Thymus (tissue), 11 donors: ENCODE measurements around the gene GOLIM4. TPM values are rescaled to one million over a fixed set of nuclear protein-coding genes. Genes with fewer than 3 reads are reported as not detected.

Source experiments
- DNase-seq, 9 donors: peaks; one replicate each; pipeline ENCODE4 v3.0.0-alpha.2; 2013; ENCODE audit warnings: low spot score in 9 of 9, low read depth in 6 of 9, missing footprints in 1 of 9
- H3K27ac ChIP-seq, 2 donors: one replicate each; pipeline ENCODE4 v1.5.1; 2013; ENCODE audit warnings: control low read depth in 1 of 2, low read depth in 1 of 2, low read length in 1 of 2, mild to moderate bottlenecking in 1 of 2, moderate library complexity in 1 of 2
- H3K27me3 ChIP-seq, 2 donors: one replicate each; pipeline ENCODE4 v1.5.1; 2013; ENCODE audit warnings: low read length in 1 of 2; ENCODE audit not compliant: control insufficient read depth in 2 of 2, insufficient read depth in 1 of 2
- H3K36me3 ChIP-seq, 2 donors: one replicate each; pipeline ENCODE4 v1.5.1; 2013; ENCODE audit warnings: low read length in 1 of 2, mild to moderate bottlenecking in 1 of 2, moderate library complexity in 1 of 2; ENCODE audit not compliant: control insufficient read depth in 2 of 2, insufficient read depth in 2 of 2
- H3K4me1 ChIP-seq, 2 donors: one replicate each; pipeline ENCODE4 v1.5.1; 2013; ENCODE audit warnings: low read length in 2 of 2; ENCODE audit not compliant: control insufficient read depth in 2 of 2, insufficient read depth in 2 of 2
- H3K4me3 ChIP-seq, 2 donors: one replicate each; pipeline ENCODE4 v1.5.1; 2013; ENCODE audit warnings: low read length in 2 of 2, control low read depth in 1 of 2, mild to moderate bottlenecking in 1 of 2
- H3K9me3 ChIP-seq, 2 donors: one replicate each; pipeline ENCODE4 v1.5.1; 2013; ENCODE audit warnings: low read length in 1 of 2, mild to moderate bottlenecking in 1 of 2; ENCODE audit not compliant: control insufficient read depth in 2 of 2, insufficient read depth in 1 of 2
- WGBS: extraction: QIAGEN DNeasy Blood & Tissue Kit; methylation state at CpG from one replicate; pipeline ENCODE4 v1.1.7; 2013; 5-methylcytosine and 5-hydroxymethylcytosine counted together
- polyA plus RNA-seq: library from polyadenylated mRNA; stranded (reverse); fragments of 200-250 nt; gene quantifications from one replicate; pipeline ENCODE4 v1.2.3, GENCODE V29; 2013
- total RNA-seq: library from RNA; stranded (reverse); fragments of 120-200 nt; gene quantifications from one replicate; pipeline ENCODE4 v1.2.4, GENCODE V29; 2013
- donor health status: healthy.

Gene GOLIM4
- total and polyA plus RNA-seq, 2 donors = 8.4 to 8.8 TPM

DNA sequence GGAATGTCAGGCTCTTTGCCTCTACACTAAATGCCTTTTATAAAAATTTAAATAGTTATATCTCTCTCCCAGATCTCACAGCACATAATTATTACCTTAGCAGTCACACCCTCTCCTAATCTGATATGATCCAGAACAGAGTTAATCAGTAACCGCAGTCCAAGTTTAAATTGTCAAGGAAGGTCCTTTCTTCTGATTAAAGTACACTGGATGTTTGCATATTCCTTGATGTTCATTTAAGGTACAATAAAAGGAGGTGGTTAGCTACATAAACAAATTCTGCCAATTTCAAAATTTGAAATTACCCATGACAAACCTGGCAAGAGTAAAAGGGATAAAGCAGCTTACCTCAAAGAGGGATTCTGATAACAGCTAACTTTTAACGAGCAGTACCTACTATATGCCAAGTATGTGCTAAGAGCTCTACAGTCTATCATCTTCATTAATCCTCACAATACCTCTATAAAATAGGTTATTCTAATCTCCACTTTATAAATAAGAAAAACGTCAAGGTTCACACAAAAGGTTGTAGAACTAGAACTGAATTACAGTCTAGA is 4.3 kb downstream of the GOLIM4 start:
- H3K27me3 ChIP-seq = peaks cover 0 to 14% of the 10 kb centered on the region in 2 donors
- WGBS = 95% methylated on average over 3 of the region's 3 CpGs
- no peak overlapping the region for H3K27ac ChIP-seq
- no peaks in the 10 kb centered on the region for H3K36me3 ChIP-seq
- peaks cover 0 to 18% of the 10 kb centered on the region in 2 donors for H3K4me1 ChIP-seq
- no peaks in the 10 kb centered on the region for H3K9me3 ChIP-seq
- no peak overlapping the region for H3K4me3 ChIP-seq
- DNase-seq = no peak

DNA sequence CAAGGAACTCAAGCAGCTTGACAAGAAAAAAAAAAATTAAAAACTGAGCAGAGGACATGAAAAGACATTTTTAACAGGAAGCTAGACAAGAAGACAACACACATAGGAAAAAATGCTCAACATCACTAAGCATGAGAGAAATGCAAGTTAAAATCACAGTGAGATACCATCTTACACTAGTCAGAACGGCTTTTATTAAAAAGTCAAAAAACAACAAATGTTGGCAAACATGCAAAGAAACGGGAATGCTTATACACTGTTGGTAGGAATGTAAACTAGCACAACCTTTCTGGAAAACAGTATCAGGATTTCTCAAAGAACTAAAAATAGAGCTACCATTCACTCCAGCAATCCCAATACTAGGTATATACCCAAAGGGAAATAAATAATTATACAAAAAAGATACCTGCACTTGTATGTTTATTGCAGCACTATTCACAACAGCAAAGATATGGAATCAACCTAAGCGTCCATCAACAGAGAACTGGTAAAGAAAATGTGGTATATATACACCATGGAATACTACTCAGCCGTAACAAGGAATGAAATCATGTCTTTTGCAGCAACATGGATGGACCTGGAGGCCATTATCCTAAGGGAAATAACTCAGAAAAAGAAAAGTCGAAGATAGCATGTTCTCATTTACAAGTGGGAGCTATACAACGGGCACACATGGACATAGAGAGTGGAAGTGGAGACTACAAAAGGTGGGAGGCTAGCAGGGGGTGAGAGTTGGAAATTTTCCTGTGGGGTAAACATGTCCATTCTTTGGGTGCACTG is 5.2 kb downstream of the GOLIM4 start:
- Histone ChIP-seq H3K27ac (no peak overlapping the region), H3K4me1 (peaks cover 0 to 10% of the 10 kb centered on the region in 2 donors), H3K27me3 (peaks cover 0 to 8% of the 10 kb centered on the region in 2 donors), H3K9me3 (no peaks in the 10 kb centered on the region), H3K36me3 (no peaks in the 10 kb centered on the region), H3K4me3 (no peak overlapping the region)
- DNase-seq = peak in 1 of 9 donors; percentile 16
- 91% methylated on average over 6 of the region's 6 CpGs for WGBS

- H3K27ac ChIP-seq = no peak overlapping the region
- no peak for DNase-seq
- H3K9me3 ChIP-seq = no peaks in the 10 kb centered on the region
- 97% methylated on average over 4 of the region's 4 CpGs for WGBS
- no peaks in the 10 kb centered on the region for H3K27me3 ChIP-seq
- H3K4me1 ChIP-seq = peaks cover 0 to 2% of the 10 kb centered on the region in 2 donors
- no peak overlapping the region for H3K4me3 ChIP-seq
- H3K36me3 ChIP-seq = no peaks in the 10 kb centered on the region
Observed at GRCh38 chr3:168089179-168089771, 6.4 kb downstream of the GOLIM4 start.

GRCh38 chr3:168088106-168088720 is 7.5 kb downstream of the GOLIM4 start:
- H3K4me3 ChIP-seq = no peak overlapping the region
- whole genome bisulfite sequencing = 70% methylated on average over 3 of the region's 3 CpGs
- DNase-seq = peak in 3 of 9 donors; percentile 11 to 50 (median 30)
- no peaks in the 10 kb centered on the region for H3K27me3 ChIP-seq
- H3K36me3 ChIP-seq = no peaks in the 10 kb centered on the region
- no peaks in the 10 kb centered on the region for H3K9me3 ChIP-seq
- peaks cover 0 to 2% of the 10 kb centered on the region in 2 donors for H3K4me1 ChIP-seq
- no peak overlapping the region for H3K27ac ChIP-seq

DNA sequence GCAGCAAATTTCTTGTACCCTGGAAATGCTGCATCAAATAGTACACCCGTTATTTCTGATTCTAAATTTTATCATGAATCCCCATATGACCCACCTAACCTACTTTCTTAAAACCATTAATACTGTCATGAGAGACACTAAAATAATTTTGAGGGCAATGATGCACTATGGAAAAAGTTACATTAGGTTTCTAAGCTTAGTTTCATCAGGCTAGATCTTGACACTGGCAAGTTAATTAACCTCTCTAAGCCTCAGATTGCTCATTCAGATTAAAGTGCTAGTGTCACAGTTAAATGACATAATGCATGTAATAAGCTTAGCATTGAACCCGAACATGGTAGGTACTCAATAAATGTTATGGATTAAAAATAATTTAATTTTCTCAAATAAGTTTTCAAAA is 8.2 kb downstream of the GOLIM4 start:
- Histone ChIP-seq H3K36me3 (no peaks in the 10 kb centered on the region), H3K27ac (no peak overlapping the region), H3K4me1 (peaks cover 0 to 2% of the 10 kb centered on the region in 2 donors), H3K9me3 (no peaks in the 10 kb centered on the region), H3K27me3 (no peaks in the 10 kb centered on the region), H3K4me3 (no peak overlapping the region)
- 97% methylated on average over 2 of the region's 2 CpGs for whole genome bisulfite sequencing
- no peak for DNase-seq

DNA sequence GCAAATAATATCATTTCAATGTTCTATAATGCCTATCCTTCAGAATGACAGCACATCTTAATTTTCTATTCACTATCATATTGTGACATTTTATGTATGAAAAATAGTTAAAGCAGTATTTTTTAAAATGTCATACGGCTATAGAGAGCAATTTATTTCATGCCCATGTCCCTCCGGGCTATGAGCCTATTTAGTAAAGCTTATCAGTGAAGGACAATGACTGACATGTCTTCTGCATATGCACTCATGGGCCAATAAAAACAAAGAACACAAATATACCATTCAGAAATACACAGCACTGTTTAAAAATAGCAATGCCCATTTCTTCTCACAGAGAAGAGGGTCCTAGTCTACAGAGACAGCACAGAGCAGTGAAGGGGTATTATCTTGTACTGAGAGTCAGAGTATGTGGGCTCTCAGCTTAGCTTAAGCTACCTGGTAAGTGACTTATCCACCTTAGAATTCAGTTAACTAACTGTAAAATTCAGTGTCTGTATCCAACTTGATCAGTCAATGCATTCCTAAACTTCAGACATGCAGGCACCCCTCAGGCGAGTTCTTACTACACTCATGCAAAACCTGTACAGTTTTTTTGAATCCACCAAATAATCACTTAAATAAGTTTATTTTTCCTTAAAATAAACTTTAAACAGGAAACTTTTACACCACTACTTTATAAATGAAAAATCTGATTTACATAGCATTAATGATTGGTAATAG is 9.0 kb downstream of the GOLIM4 start:
- Histone ChIP-seq H3K36me3 (no peaks in the 10 kb centered on the region), H3K27ac (no peak overlapping the region), H3K27me3 (no peaks in the 10 kb centered on the region), H3K4me3 (no peak overlapping the region), H3K9me3 (no peaks in the 10 kb centered on the region), H3K4me1 (peaks cover 0 to 2% of the 10 kb centered on the region in 2 donors)
- no peak for DNase-seq
- WGBS = 97% methylated on average over 3 of the region's 3 CpGs

- Histone ChIP-seq H3K27me3 (no peaks in the 10 kb centered on the region), H3K4me3 (no peak overlapping the region), H3K9me3 (no peaks in the 10 kb centered on the region), H3K27ac (no peak overlapping the region), H3K36me3 (no peaks in the 10 kb centered on the region), H3K4me1 (peaks cover 0 to 2% of the 10 kb centered on the region in 2 donors)
- no peak for DNase-seq
- whole genome bisulfite sequencing = 88% methylated on average over 4 of the region's 4 CpGs
Observed at GRCh38 chr3:168085491-168086119, 10.1 kb downstream of the GOLIM4 start.

DNA sequence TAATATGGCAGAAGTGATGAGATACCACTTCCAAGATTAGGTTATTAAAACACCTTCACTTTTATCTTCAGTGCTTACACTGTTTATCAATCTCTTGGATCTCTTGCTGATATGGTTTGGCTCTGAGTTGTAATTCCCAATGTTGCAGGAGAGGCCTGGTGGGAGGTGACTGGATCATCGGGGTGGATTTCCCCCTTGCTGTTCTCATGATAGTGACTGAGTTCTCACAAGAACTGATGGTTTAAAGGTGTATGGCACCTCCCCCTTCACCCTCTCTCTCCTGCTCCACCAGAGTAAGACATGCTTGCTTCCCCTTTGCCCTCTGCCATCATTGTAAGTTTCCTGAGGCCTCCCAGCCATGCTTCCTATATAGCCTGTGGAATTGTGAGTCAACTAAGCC is 11.8 kb downstream of the GOLIM4 start:
- Histone ChIP-seq H3K4me3 (no peak overlapping the region), H3K9me3 (no peaks in the 10 kb centered on the region), H3K36me3 (no peaks in the 10 kb centered on the region), H3K27ac (no peak overlapping the region), H3K4me1 (peaks cover 0 to 2% of the 10 kb centered on the region in 2 donors), H3K27me3 (no peaks in the 10 kb centered on the region)
- WGBS = 96% methylated on average over 1 of the region's 1 CpG
- DNase-seq = no peak
